Lower leg skin (tissue), 3 donors: Measurements from ENCODE around the gene WNT7A.

Experiments
- CTCF ChIP-seq, 3 donors: fragments of 450-650 bp; IDR thresholded peaks; one replicate each; pipeline ENCODE4 v1.5.1; 2016; ENCODE audit warnings: antibody characterized with exemption in 3 of 3, mild to moderate bottlenecking in 3 of 3, moderate library complexity in 2 of 3
- POLR2A ChIP-seq, 2 donors: fragments of 450-650 bp; IDR thresholded peaks; one replicate each; pipeline ENCODE4 v1.6.1; 2016 to 2017; ENCODE audit warnings: antibody characterized with exemption in 2 of 2, mild to moderate bottlenecking in 1 of 2, moderate library complexity in 1 of 2

- TF ChIP-seq CTCF (IDR thresholded peaks at IDR 0.05) (no peak), POLR2A (IDR thresholded peaks at IDR 0.05) (no peak)
These were observed 45.4 kb downstream of the WNT7A start for GRCh38 chr3:13834258-13835035.
